ENCODE measurements around the gene MAN1C1. TPM values are rescaled to one million over a fixed set of nuclear protein-coding genes. Genes with fewer than 3 reads are reported as not detected.

MAN1C1 gene
- total RNA-seq, 6 experiments from 2014 or later, result 10.7 to 38.8 (median 21.0) TPM

DNA sequence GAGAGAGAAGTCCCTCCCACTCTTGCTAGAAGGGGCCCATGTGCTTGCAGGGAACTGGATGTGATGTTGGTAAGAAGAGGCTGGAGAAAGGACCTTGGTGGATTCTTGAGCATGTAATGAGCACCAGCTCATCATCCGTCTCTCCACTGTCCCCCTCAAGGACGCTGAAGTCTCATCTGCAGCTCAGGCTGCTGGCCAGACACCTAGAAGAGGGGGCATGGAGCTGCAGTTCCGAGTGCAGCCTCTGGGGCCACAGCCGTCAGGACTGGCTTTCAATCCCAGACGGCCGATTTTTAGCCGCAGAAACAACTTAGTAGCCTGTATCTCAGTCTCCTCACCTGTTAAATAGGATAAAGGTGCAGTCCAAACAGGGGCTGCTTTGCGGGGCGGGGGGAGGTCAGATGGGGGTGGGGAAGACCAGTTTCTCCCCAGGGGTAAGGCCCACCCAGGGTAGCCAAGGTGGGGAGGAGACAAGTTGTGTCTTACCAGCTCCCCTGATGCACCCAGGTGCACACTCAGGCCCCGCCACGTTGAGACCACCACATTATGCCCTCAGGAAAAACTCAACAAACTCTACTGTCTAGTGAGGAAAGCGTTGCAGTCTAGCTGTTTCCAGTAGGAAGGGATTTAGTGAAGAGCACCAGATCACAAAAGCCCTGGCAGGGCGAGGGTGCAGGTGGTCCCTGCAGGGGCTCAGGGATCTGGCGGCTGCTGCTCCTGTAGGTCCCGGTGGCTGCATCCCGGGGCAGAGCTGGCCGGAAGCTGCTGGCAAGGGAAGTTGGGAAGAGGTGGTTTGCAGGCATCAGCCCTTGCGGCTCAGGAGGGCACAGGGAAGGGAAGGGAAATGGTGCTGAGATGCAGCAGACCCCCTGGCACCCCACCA lies 43.6 kb upstream of the MAN1C1 start:
- Histone ChIP-seq H3K4me1 (peaks cover under 1 to 39% (median 17%) of the 10 kb centered on the region in 4 donors), H3K36me3 (no peaks in the 10 kb centered on the region), H3K9me3 (no peaks in the 10 kb centered on the region), H3K27ac (peak overlapping the region in 1 of 3 donors; percentile 70), H3K27me3 (no peaks in the 10 kb centered on the region), H3K4me3 (peak overlapping the region in 2 of 3 donors; percentile 19 to 37)
- intact Hi-C loops (cut with DNase I), result no loop called here
- DNase-seq, result peak in 1 of 3 donors; percentile 52
- WGBS (ENCODE audit: insufficient coverage, low coverage, low lambda C conversion rate, missing lambda C conversion rate), result 24% methylated on average over 14 of the region's 18 CpGs
- ATAC-seq, result peak; percentile 41 to 68 (median 52)
- TF ChIP-seq POLR2A (IDR thresholded peaks at IDR 0.05), result no peak
- TF ChIP-seq, protein P1, sequence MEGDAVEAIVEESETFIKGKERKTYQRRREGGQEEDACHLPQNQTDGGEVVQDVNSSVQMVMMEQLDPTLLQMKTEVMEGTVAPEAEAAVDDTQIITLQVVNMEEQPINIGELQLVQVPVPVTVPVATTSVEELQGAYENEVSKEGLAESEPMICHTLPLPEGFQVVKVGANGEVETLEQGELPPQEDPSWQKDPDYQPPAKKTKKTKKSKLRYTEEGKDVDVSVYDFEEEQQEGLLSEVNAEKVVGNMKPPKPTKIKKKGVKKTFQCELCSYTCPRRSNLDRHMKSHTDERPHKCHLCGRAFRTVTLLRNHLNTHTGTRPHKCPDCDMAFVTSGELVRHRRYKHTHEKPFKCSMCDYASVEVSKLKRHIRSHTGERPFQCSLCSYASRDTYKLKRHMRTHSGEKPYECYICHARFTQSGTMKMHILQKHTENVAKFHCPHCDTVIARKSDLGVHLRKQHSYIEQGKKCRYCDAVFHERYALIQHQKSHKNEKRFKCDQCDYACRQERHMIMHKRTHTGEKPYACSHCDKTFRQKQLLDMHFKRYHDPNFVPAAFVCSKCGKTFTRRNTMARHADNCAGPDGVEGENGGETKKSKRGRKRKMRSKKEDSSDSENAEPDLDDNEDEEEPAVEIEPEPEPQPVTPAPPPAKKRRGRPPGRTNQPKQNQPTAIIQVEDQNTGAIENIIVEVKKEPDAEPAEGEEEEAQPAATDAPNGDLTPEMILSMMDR (IDR thresholded peaks at IDR 0.05), result peak; percentile 60 to 66 (median 62)

DNA sequence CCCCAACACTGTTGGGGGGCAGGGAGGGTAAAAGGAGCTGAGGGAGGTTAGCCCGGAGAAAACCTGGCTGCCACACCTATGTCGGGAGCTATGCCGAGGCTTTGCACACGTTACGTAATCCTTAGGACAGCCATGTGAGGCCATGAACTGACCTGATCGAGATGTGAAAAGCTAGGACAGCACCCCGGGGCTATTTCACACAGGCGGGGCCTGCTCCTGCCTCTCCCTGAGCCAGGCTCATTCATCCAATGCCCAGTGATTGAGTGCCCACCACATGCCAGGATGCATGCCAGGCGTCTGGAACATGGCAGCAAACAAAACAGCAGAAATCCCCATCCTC lies 43.0 kb upstream of the MAN1C1 start:
- Histone ChIP-seq H3K36me3 (no peaks in the 10 kb centered on the region), H3K4me1 (peaks cover 0 to 39% (median 17%) of the 10 kb centered on the region in 4 donors), H3K9me3 (no peaks in the 10 kb centered on the region), H3K27me3 (no peaks in the 10 kb centered on the region), H3K4me3 (peak overlapping the region in 2 of 3 donors; percentile 19 to 37), H3K27ac (peak overlapping the region in 1 of 3 donors; percentile 70)
- 36% methylated on average over 2 of the region's 9 CpGs for WGBS (ENCODE audit: insufficient coverage, low coverage, low lambda C conversion rate, missing lambda C conversion rate)
- TF ChIP-seq, protein P1 (IDR thresholded peaks at IDR 0.05), result no peak
- no peak for TF ChIP-seq POLR2A (IDR thresholded peaks at IDR 0.05)
- ATAC-seq (peak; percentile 78 to 83 (median 80)), DNase-seq (peak; percentile 68 to 87 (median 86))
- intact Hi-C loops (cut with DNase I), result no loop called here

DNA sequence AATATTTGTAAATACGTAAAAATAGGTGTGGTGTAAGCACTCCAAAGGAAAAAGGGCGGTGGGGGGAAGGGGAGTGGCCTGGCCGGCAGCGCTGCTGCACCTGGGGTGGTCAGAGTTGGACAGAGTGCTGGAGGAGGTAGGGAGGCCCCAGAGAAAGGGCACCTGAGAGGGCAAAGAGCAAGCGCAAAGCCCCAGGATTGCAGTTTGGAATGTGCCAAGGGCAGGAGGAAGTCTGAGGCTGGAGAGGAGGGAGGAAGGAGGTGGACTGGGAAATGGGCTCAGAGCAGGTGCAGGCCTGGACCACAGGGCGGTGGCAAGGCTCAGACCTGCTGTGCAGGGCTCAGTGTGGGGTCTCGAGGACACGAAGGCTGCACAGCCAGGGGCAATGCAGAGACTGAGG lies 42.6 kb upstream of the MAN1C1 start:
- Histone ChIP-seq H3K4me1 (peaks cover 0 to 39% (median 17%) of the 10 kb centered on the region in 4 donors), H3K27me3 (no peaks in the 10 kb centered on the region), H3K9me3 (no peaks in the 10 kb centered on the region), H3K27ac (peak overlapping the region in 1 of 3 donors; percentile 70), H3K36me3 (no peaks in the 10 kb centered on the region), H3K4me3 (no peak overlapping the region)
- DNase-seq, result no peak
- ATAC-seq, result peak; percentile 7 to 37 (median 22)
- intact Hi-C loops (cut with DNase I), result no loop called here
- TF ChIP-seq, protein P1 (IDR thresholded peaks at IDR 0.05), result no peak
- TF ChIP-seq POLR2A (IDR thresholded peaks at IDR 0.05), result no peak
- 33% methylated on average over 5 of the region's 8 CpGs for WGBS (ENCODE audit: insufficient coverage, low coverage, low lambda C conversion rate, missing lambda C conversion rate)

DNA sequence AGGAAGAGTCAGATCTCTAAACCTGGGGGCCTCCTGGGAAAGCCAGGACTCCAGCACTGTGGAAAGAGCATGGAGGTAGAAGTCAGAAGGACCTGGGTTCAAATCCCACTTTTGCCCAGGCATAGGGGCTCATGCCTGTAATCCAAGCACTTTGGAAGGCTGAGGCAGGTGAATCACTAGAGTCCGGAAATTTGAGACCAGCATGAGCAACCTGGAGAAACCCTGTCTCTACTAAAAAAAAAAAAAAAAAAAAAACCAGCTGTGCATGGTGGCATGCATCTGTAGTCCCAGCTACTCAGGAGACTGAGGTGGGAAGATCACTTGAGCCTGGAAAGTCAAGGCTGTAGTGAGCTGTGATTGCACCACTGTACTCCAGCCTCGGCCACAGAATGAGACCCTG lies 41.4 kb upstream of the MAN1C1 start:
- WGBS (ENCODE audit: insufficient coverage, low coverage, low lambda C conversion rate, missing lambda C conversion rate), result 60% methylated on average over 1 of the region's 2 CpGs
- DNase-seq (no peak), ATAC-seq (no peak)
- H3K4me3 ChIP-seq, result no peak overlapping the region
- no peak for TF ChIP-seq POLR2A (IDR thresholded peaks at IDR 0.05)
- TF ChIP-seq, protein P1 (IDR thresholded peaks at IDR 0.05), result no peak
- H3K9me3 ChIP-seq, result no peaks in the 10 kb centered on the region
- H3K27ac ChIP-seq, result no peak overlapping the region
- peaks cover 0 to 39% (median 17%) of the 10 kb centered on the region in 4 donors for H3K4me1 ChIP-seq
- intact Hi-C loops (cut with DNase I), result no loop called here
- H3K36me3 ChIP-seq, result no peaks in the 10 kb centered on the region
- H3K27me3 ChIP-seq, result no peaks in the 10 kb centered on the region
